ENCODE measurements around the gene ZEB2.

Gene ZEB2

DNA sequence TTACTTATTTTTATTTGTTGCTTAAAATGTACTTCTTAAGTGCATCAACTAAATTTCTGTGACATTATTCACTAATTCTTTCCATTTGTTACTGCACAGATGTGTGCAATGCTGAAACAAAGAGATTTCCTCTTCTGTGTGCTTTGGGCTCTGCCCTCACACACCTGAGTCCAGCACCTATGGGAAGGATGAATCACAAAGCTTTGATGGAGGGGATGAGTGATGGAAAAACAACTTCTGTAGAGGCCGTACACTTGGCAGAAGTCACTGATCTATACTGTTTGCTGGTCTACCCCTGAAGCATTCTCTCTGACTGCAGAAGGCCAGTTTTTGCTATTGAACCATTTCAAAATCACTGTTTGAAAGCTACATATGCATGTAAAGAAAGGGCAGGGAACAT, 178.4 kb downstream of the ZEB2 start:
- DNase-seq = no peak

DNA sequence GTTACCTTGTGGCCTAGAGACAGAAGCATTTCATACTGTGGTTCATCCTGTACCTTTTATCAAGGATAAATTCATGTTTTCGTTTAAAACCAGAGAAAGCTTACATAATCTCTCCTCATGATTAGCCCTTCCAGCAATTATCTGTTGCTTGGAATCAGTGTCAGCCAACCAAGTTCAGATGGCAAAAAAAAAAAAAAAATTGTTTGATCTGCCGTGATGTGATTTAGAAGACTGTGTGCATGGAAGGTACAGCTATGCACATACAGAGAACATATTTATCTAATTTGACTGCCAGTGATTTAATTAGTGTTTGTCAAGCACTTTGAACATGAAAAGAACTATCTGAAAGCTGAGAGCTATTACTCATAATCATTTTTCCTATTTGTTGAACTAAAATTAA, 180.9 kb downstream of the ZEB2 start:
- DNase-seq = no peak

- DNase-seq = no peak
Measured at GRCh38 chr2:144334551-144334950, 185.4 kb downstream of the ZEB2 start.

Measured in CD4-positive, alpha-beta T cell treated with Interleukin-17A for 4 hours (primary cell).